Activated CD4-positive, alpha-beta T cell treated with anti-CD3 and anti-CD28 coated beads for 48 hours (primary cell): ENCODE results near the gene RHOJ.
"Not testable (repeated sequence)": the region's sequence is repeated elsewhere in the genome, so short reads cannot be mapped to it uniquely, and the experiment has no call there.

Experiments
- DNase-seq: peaks from one replicate; pipeline ENCODE4 v3.0.0-alpha.2; 2020

Gene RHOJ

GRCh38 chr14:63269561-63270225, 65.5 kb downstream of the RHOJ start:
- no peak for DNase-seq

- no peak for DNase-seq
Observed at GRCh38 chr14:63273129-63273528, 68.9 kb downstream of the RHOJ start.

- no peak for DNase-seq
Observed at GRCh38 chr14:63273717-63274655, 69.7 kb downstream of the RHOJ start.

GRCh38 chr14:63275611-63276010, 71.4 kb downstream of the RHOJ start:
- no peak for DNase-seq

- DNase-seq: no peak
Observed at GRCh38 chr14:63276016-63276415, 71.8 kb downstream of the RHOJ start.

- DNase-seq: no peak
Observed at GRCh38 chr14:63276492-63277342, 72.5 kb downstream of the RHOJ start.

GRCh38 chr14:63277591-63278183, 73.4 kb downstream of the RHOJ start:
- no peak for DNase-seq

- DNase-seq: not testable (repeated sequence)
Observed at GRCh38 chr14:63279933-63280332, 75.7 kb downstream of the RHOJ start.

- DNase-seq: no peak
Observed at GRCh38 chr14:63282997-63283883, 79.0 kb downstream of the RHOJ start.

GRCh38 chr14:63283884-63284248, 79.6 kb downstream of the RHOJ start:
- no peak for DNase-seq

- DNase-seq: no peak
Observed at GRCh38 chr14:63286071-63286470, 81.8 kb downstream of the RHOJ start.

- no peak for DNase-seq
Observed at GRCh38 chr14:63287666-63288483, 83.6 kb downstream of the RHOJ start.

- DNase-seq: no peak
Observed at GRCh38 chr14:63288853-63289252, 84.6 kb downstream of the RHOJ start.

- no peak for DNase-seq
Observed at GRCh38 chr14:63290741-63291430, 86.6 kb downstream of the RHOJ start.

GRCh38 chr14:63292805-63293204, 88.6 kb downstream of the RHOJ start:
- no peak for DNase-seq

- DNase-seq: no peak
Observed at GRCh38 chr14:63295231-63295685, 91.0 kb downstream of the RHOJ start.

- no peak for DNase-seq
Observed at GRCh38 chr14:63296060-63296563, 91.9 kb downstream of the RHOJ start.

GRCh38 chr14:63297372-63298063, 93.3 kb downstream of the RHOJ start:
- DNase-seq: no peak
